GM23338 (cell line): Measurements from ENCODE around the gene NDFIP1.

ENCODE experiments used
- EZH2 ChIP-seq: fragments of 200-600 bp; sonication (generic); IDR thresholded peaks from one replicate; pipeline ENCODE4 v1.8.0; 2017; ENCODE audit warnings: antibody characterized with exemption, mild to moderate bottlenecking, low read depth; ENCODE audit not compliant: unreplicated experiment
- EZH2phosphoT487 ChIP-seq: fragments of 200-600 bp; sonication (generic); IDR thresholded peaks from one replicate; pipeline ENCODE4 v1.8.1; 2018; ENCODE audit warnings: antibody characterized with exemption; ENCODE audit not compliant: unreplicated experiment
- POLR2AphosphoS5 ChIP-seq: IDR thresholded peaks from 2 replicates; pipeline ENCODE4 v1.6.1; 2016; ENCODE audit warnings: antibody characterized with exemption, low read depth
- TF ChIP-seq, protein P1 (sequence below), 2 experiments: fragments of 200-600 bp in 1 of 2; sonication (generic) in 1 of 2; conservative IDR thresholded peaks; 2 replicates each; pipeline versions ENCODE4 v1.5.1 to v1.6.1; 2016 to 2017; ENCODE audit warnings: antibody characterized with exemption in 2 of 2, low read depth in 2 of 2, mild to moderate bottlenecking in 2 of 2, moderate library complexity in 1 of 2

DNA sequence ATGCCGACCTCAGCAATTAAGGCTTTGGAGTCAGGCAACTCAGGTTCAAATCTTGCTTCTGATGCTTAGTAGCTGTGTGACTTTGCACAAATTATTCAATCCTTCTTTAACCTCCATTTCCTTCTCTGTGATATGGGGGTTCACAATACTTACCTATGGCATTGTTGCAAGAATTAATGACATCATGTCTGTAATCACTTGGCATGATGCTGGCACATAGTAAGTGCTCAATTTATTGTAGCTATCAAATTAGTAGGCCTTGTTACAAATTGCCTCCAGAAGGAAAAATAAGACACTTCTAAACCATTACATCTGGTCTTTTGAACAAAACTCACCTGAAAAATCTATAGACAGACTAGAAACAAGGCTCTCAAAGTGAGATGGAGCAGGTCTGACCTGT is 29.9 kb upstream of the NDFIP1 start:
- TF ChIP-seq, protein P1, sequence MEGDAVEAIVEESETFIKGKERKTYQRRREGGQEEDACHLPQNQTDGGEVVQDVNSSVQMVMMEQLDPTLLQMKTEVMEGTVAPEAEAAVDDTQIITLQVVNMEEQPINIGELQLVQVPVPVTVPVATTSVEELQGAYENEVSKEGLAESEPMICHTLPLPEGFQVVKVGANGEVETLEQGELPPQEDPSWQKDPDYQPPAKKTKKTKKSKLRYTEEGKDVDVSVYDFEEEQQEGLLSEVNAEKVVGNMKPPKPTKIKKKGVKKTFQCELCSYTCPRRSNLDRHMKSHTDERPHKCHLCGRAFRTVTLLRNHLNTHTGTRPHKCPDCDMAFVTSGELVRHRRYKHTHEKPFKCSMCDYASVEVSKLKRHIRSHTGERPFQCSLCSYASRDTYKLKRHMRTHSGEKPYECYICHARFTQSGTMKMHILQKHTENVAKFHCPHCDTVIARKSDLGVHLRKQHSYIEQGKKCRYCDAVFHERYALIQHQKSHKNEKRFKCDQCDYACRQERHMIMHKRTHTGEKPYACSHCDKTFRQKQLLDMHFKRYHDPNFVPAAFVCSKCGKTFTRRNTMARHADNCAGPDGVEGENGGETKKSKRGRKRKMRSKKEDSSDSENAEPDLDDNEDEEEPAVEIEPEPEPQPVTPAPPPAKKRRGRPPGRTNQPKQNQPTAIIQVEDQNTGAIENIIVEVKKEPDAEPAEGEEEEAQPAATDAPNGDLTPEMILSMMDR (conservative IDR thresholded peaks at IDR 0.05; ENCODE audit: low read depth in 2 of 2), result no peak
- TF ChIP-seq EZH2phosphoT487 (no peak), POLR2AphosphoS5 (no peak), EZH2 (no peak)
